GM21825 (cell line): ENCODE results near the gene NFX1.
"Not testable (repeated sequence)": the region's sequence is repeated elsewhere in the genome, so short reads cannot be mapped to it uniquely, and the experiment has no call there.

ENCODE experiments used
- ATAC-seq: cut with Tn5 transposase; IDR thresholded peaks from one replicate; pipeline ENCODE4 v1.9.1; 2021; ENCODE audit warnings: mild to moderate bottlenecking, moderate library complexity; ENCODE audit not compliant: unreplicated experiment

Gene NFX1

DNA sequence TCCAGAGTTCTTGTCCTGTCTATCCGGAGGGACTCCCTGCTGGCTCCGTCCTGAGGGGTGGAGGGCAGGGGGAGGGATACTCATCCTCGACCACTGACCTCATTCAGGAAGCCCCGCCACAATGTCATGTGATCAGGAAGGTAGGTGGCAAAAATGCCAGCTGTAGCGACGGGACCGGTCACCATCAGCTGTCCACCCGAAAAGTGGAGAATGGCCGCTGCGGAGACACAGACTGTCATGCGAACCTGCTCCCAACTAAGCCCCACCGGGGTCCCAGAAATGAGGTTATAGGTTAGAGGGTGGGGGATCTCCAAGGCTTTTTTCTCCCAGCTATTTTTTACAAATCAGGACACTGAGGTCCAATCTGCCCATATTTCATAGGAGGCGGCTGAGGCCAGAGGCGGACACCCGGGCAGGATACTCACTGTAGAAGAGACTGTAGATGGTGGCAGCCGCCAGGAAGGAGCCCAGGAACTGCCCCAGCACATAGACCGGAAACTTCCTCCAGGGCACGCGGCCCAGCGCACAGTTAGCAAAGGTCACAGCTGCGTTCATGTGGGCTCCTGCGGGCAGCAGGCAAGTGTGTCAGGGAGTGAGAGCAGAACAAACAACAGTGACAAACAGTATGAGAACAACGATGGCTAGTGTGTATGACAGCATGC, 95.8 kb downstream of the NFX1 start:
- not testable (repeated sequence) for ATAC-seq

GRCh38 chr9:33386641-33386996, 96.3 kb downstream of the NFX1 start:
- not testable (repeated sequence) for ATAC-seq

DNA sequence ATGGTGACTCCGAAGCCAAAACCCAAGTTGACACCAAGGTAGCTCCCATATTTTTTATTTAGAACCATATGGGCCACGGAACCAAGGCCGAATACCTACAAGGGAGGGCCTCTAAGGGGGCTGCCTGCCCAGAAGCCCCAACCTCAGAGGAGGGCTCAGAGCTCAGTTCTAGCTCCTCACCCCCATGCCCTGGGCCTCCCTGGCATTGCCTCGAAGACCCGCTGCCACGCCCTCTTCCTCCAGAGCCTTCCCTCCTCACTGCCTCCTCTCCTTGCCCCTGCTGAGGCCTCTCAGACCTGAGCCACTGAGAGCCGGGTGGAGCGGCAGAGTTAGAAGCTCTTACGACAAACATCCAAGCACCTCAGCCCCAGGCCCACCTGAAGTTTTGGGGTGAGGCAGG, 96.7 kb downstream of the NFX1 start:
- not testable (repeated sequence) for ATAC-seq

- ATAC-seq: no peak
Measured at GRCh38 chr9:33388110-33388994, 98.0 kb downstream of the NFX1 start.

DNA sequence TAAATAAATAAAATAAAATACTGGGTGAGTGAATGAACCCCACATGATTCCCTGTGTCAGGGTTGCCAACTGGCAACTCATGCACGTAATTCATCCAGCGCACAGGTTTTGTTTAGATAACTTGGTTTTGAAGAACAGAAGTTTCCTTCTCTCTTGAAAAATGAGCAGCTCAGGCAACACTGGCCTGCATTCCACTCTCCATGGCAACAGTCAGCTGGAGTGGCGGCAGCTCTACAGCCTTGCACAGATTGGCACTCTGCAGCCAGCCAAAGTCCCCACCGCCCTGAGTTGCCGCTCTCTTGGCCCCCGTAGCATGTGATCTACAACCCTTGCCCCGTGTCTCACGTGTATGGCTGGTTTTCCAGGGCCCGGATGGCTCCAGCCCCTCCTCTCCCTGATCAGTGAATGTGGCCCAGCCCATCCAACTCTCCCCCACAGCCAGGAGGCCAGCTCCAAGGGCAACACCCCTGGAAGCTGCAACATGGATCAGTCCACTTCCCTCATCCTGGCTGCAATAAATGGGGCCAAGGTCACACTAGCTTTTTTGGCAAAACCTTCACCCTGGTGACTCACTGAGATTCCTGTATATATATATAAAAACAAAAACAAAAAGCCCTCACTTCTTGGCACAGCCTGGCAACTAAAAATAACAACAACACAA, 100.9 kb downstream of the NFX1 start:
- ATAC-seq: not testable (repeated sequence)

DNA sequence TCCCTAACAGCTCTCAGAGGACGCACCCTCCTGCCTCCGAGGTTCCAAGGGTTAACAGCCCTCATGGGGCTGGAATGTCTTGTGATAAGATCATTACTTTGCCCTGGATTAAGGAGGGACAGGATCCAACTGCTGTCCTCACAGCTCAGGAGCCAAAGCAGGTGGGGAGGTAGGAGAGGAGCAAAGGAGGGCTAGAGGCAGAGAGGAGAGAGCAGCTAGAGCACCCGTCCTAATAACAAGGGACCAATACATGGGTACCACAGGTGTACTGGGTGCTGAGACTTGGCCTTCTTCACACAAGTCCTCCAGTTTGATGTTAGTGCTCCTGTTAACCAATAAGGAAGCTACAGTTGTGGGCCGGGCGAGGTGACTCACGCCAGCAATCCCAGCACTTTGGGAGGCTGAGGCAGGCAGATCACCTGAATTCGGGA, 102.3 kb downstream of the NFX1 start:
- ATAC-seq: not testable (repeated sequence)

- ATAC-seq: no peak
Measured at GRCh38 chr9:33393581-33393980, 103.3 kb downstream of the NFX1 start.

DNA sequence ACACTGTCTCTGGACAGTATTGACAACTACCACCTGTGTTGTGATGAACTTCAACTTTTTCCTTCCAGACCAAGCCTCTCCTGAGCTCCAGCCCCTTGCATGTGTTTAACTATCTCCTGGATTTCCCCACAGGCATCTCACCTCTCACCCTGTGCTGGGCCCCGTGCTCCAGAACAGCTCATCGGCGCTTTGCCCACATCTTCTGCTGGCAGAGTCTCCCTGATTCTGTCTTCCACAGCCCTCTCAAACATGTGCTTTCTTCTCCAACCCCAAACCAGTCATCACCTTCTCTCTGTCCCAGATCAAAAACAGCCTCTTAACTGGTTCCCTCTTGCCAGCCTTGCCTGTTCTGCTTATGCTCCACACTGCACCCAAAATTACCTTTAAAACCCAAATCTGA, 103.7 kb downstream of the NFX1 start:
- ATAC-seq: not testable (repeated sequence)

GRCh38 chr9:33395159-33395879, 105.0 kb downstream of the NFX1 start:
- ATAC-seq: not testable (repeated sequence)

- not testable (repeated sequence) for ATAC-seq
Measured at GRCh38 chr9:33397801-33398200, 107.5 kb downstream of the NFX1 start.

DNA sequence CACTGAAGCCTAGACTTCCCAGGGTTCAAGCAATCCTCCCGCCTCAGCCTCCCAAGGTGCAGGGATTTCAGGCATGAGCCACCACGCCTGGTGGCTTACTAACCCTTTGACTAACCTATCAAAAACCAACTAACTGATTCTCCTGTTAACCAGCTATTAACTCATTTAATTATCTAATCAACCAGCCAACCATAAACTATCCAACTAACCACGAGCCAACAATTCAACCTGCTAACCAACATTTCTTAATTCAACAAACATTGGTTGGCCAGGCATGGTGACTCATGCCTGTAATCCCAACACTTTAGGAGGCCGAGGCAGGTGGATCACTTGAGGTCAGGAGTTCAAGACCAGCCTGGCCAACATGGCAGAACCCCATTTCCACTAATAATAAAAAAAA, 108.7 kb downstream of the NFX1 start:
- ATAC-seq: not testable (repeated sequence)

GRCh38 chr9:33401809-33402208, 111.5 kb downstream of the NFX1 start:
- ATAC-seq: not testable (repeated sequence)

- ATAC-seq: not testable (repeated sequence)
Measured at GRCh38 chr9:33402371-33402770, 112.1 kb downstream of the NFX1 start, which contains the start of gene AQP7. TSS of gene AQP7 (minus strand) at chr9:33402568. CDS start at chr9:33401262, 1,306 bp downstream.

DNA sequence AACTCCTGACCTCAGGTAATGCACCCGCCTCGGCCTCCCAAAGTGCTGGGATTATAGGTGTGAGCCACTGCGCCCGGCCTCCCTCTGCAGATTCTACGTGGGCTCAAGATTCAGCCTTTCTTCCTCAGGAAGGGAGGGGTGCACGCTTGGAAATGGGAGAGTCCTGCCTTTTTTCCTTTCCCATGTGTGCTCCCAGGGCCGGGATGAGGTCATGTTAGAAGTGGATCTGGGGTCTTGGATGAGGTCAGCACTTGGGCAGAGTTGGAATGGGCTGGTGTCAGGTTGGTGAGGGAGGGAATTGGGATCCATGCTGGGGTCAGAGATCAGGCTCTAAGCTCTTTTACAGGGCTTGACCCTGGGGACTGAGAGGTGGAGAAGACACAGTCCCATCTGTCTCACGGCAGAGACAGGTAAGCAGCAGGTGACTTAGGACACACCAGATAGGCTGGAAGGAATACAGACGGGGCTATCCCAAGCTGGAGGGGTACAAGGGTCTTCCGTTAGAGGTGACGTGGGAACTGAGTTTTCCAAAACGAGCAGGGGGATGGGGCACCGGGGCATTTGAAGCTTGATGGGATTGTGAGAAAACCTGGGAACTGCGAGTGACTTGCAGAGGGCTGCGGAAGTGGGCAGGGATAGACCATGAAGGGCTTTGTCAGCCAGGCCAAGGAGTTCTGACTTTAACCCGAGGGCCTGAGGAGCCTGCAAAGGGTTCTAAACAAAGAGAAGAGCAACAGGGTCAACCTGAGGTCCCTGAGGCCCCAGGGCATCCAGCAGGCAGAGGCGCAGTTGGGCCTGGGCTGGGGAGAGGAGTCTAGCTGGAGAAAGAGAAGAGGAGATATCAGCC, 113.8 kb downstream of the NFX1 start:
- no peak for ATAC-seq

- ATAC-seq: no peak
Measured at GRCh38 chr9:33404788-33405362, 114.6 kb downstream of the NFX1 start.

- no peak for ATAC-seq
Measured at GRCh38 chr9:33407061-33407460, 116.7 kb downstream of the NFX1 start.

DNA sequence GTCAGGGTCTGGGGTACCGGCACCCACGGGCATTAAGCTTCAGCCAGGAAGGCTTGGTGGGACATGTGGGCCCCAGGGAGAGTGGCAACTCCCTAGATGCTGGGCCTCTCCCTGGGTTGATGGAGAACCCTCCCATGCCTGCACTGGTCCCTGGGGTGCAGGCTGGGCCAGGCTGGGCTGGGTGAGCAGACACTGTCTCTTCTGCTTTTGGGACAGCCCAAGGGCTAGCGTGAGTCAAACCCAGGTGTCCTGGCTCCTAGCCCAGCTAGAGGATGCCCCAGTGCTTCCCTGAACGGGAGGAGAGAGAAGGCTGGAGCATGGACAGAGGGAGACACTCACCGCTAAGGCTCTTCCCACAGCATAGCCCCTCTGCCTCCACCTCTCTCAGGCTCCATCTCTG, 117.8 kb downstream of the NFX1 start:
- no peak for ATAC-seq

DNA sequence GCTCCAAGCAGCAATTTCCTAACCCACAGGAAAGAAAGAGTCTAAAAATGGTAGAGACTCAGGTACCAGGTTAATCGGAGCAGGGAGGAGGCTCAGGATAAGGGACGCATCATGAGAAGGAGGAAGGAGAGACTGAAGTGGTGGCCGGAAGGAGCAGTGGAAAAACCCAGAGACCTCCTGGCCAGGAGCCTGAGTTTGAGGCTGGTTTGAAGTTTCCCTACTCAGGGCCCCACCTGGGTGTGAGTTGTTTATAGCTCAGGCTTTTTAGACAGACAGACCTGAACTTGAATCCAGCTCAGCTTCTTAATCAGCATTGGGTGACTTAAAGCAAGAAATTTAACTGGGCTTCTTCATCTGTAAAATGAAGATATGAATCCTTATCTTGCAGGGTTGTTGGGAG, 124.0 kb downstream of the NFX1 start:
- no peak for ATAC-seq

- no peak for ATAC-seq
Measured at GRCh38 chr9:33414889-33415500, 124.7 kb downstream of the NFX1 start.
